Measurements from ENCODE around the gene COPS3.

DNA sequence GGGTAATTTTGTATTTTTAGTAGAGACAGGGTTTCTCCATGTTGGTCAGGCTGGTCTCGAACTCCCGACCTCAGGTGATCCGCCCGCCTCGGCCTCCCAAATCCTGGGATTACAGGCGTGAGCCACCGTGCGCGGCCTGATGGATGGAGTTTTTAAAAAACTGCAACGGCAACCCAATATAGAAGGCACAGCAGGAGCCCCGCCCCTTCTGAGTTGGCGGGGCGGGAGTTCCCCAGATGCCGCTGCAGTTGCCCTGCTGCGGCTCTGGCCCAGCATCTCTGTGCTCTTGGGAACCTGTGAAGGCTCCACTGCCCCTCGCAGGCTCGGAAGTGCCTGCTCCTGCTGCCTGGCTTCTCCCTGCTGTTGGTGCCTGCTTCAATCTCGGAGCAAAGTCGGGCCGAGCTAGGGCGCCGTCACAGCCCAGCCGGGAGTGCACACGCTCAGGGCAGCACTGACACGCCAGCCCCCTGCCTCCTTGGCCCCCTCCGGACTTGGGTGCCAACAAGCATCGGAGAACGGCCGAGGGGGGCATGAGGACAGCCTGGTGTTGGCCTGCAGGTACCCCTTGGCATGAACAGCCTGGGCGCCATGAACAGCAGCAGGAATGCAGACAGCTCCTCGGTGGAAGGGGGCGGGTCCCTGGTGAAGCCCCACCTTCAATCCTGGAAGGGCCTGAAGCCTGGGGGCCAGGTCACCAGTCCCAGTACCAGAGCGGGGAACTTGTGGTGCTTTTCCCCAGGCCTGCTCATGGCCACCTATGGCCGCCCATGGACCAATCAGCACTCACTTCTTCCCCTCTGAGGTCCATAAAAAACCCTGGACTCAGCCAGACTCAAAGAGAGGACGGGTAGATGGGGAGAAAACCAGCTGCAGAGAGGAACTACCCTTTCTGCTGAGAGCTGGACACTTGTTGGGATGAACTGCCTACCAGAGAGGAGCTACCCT is 19.9 kb upstream of the COPS3 start:
- TF ChIP-seq, protein P1, sequence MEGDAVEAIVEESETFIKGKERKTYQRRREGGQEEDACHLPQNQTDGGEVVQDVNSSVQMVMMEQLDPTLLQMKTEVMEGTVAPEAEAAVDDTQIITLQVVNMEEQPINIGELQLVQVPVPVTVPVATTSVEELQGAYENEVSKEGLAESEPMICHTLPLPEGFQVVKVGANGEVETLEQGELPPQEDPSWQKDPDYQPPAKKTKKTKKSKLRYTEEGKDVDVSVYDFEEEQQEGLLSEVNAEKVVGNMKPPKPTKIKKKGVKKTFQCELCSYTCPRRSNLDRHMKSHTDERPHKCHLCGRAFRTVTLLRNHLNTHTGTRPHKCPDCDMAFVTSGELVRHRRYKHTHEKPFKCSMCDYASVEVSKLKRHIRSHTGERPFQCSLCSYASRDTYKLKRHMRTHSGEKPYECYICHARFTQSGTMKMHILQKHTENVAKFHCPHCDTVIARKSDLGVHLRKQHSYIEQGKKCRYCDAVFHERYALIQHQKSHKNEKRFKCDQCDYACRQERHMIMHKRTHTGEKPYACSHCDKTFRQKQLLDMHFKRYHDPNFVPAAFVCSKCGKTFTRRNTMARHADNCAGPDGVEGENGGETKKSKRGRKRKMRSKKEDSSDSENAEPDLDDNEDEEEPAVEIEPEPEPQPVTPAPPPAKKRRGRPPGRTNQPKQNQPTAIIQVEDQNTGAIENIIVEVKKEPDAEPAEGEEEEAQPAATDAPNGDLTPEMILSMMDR (IDR thresholded peaks at IDR 0.05) = no peak
- no peak for TF ChIP-seq POLR2AphosphoS5 (IDR thresholded peaks at IDR 0.05)
